H1 (cell line): ENCODE data around the gene CDC42BPB. TPM values are rescaled to one million over a fixed set of nuclear protein-coding genes. Genes with fewer than 3 reads are reported as not detected.

Source experiments
- CTCF ChIA-PET: fragments of 300-600 bp; sonication (Branson Sonifier 250); formaldehyde crosslinking; loops from one replicate; lab custom pipeline; 2021; ENCODE audit not compliant: partially characterized antibody; lab: Charles Lee
- POLR2A ChIA-PET: fragments of 300-600 bp; sonication (Branson Sonifier 250); formaldehyde crosslinking; loops from one replicate; lab custom pipeline; 2021; ENCODE audit warnings: inconsistent platforms; ENCODE audit not compliant: partially characterized antibody; lab: Charles Lee
- DNase-seq, 2 experiments: peaks; one replicate each; pipeline versions ENCODE4 v3.0.0 to v3.0.0-alpha.2; 2010 to 2022; ENCODE audit warnings: low spot score in 2 of 2, low read depth in 1 of 2, mixed read lengths in 1 of 2
- FAIRE-seq: peaks from 2 replicates; lab custom pipeline; 2011; peaks lifted over from hg19 to GRCh38; lab: Jason Lieb, UNC
- H2AFZ ChIP-seq: 2 replicates; pipeline ENCODE4 v1.8.1; 2012; ENCODE audit warnings: low read length, inconsistent platforms
- H2AK5ac ChIP-seq: 2 replicates; pipeline ENCODE4 v1.6.1; 2013; ENCODE audit warnings: low read depth, low read length
- H2BK120ac ChIP-seq: replicated peaks from 2 replicates; pipeline ENCODE3; 2013; ENCODE audit warnings: low read depth, low read length, inconsistent platforms
- H2BK12ac ChIP-seq: 2 replicates; pipeline ENCODE4 v1.6.1; 2013; ENCODE audit warnings: low read depth, low read length
- H2BK15ac ChIP-seq: 2 replicates; pipeline ENCODE4 v1.6.1; 2013; ENCODE audit warnings: low read length
- H2BK20ac ChIP-seq: 2 replicates; pipeline ENCODE4 v1.6.1; 2013; ENCODE audit warnings: low read length
- H2BK5ac ChIP-seq: 2 replicates; pipeline ENCODE4 v1.6.1; 2013; ENCODE audit warnings: low read depth, low read length
- H3K14ac ChIP-seq: 2 replicates; pipeline ENCODE4 v1.6.1; 2013; ENCODE audit warnings: inconsistent platforms; ENCODE audit not compliant: insufficient read length
- H3K18ac ChIP-seq: 2 replicates; pipeline ENCODE4 v1.6.1; 2013; ENCODE audit warnings: low read length; ENCODE audit errors: extremely low read depth
- H3K23ac ChIP-seq: 2 replicates; pipeline ENCODE4 v1.6.1; 2013; ENCODE audit warnings: inconsistent platforms; ENCODE audit not compliant: insufficient read length
- H3K23me2 ChIP-seq: 2 replicates; pipeline ENCODE4 v1.6.1; 2013; ENCODE audit warnings: low read depth, low read length
- H3K27ac ChIP-seq: 2 replicates; pipeline ENCODE4 v1.6.1; 2011; ENCODE audit warnings: low read depth, low read length, inconsistent platforms
- H3K27me3 ChIP-seq, 4 experiments: replicated peaks in 1 of 4; 1 replicate in 1 of 4; 2 replicates in 3 of 4; pipeline versions ENCODE4 v1.6.1 to v1.8.1; 2011 to 2013; ENCODE audit warnings: low read length in 3 of 4, mild to moderate bottlenecking in 3 of 4, inconsistent platforms in 2 of 4, mixed read lengths in 2 of 4, moderate library complexity in 1 of 4; ENCODE audit not compliant: control insufficient read depth in 3 of 4, insufficient read depth in 3 of 4; ENCODE audit errors: extremely low read depth in 1 of 4
- H3K36me3 ChIP-seq, 4 experiments: 2 replicates each; pipeline versions ENCODE4 v1.6.1 to v1.8.1; 2011 to 2013; ENCODE audit warnings: mild to moderate bottlenecking in 4 of 4, low read length in 3 of 4, moderate library complexity in 2 of 4, control low read depth in 1 of 4, inconsistent platforms in 1 of 4; ENCODE audit not compliant: insufficient read depth in 4 of 4, control insufficient read depth in 2 of 4
- H3K4ac ChIP-seq: replicated peaks from 2 replicates; pipeline ENCODE3; 2013; ENCODE audit warnings: low read length, low read depth, mixed read lengths, inconsistent platforms; ENCODE audit not compliant: insufficient read length
- H3K4me1 ChIP-seq, 4 experiments: replicated peaks in 1 of 4; 1 replicate in 1 of 4; 2 replicates in 3 of 4; pipeline versions ENCODE4 v1.6.1 to v1.8.1; 2011 to 2013; ENCODE audit warnings: low read length in 3 of 4, inconsistent platforms in 2 of 4, mixed read lengths in 1 of 4; ENCODE audit not compliant: insufficient read depth in 4 of 4, control insufficient read depth in 3 of 4
- H3K4me2 ChIP-seq, 2 experiments: 2 replicates each; pipeline versions ENCODE4 v1.6.1 to v1.8.1; 2011 to 2013; ENCODE audit warnings: low read depth in 2 of 2, low read length in 2 of 2, control low read depth in 1 of 2, inconsistent platforms in 1 of 2, mild to moderate bottlenecking in 1 of 2; ENCODE audit not compliant: insufficient read depth in 1 of 2
- H3K4me3 ChIP-seq, 4 experiments: fragments of 200-600, 300-600 bp in 1 of 4; sonication (generic), shearing (Covaris generic), sonication (Bioruptor Twin) in 1 of 4; 2 replicates each; pipeline versions ENCODE4 v1.5.1 to v1.8.1; 2011 to 2016; ENCODE audit warnings: low read length in 4 of 4, low read depth in 3 of 4, control low read depth in 2 of 4, inconsistent platforms in 2 of 4, mild to moderate bottlenecking in 2 of 4, mixed read lengths in 1 of 4, moderate library complexity in 1 of 4; ENCODE audit not compliant: insufficient read depth in 2 of 4; ENCODE audit errors: extremely low read depth in 1 of 4
- H3K56ac ChIP-seq: replicated peaks from 2 replicates; pipeline ENCODE3; 2013; ENCODE audit warnings: low read depth, mild to moderate bottlenecking, mixed read lengths, low read length, inconsistent platforms; ENCODE audit not compliant: insufficient read length
- H3K79me1 ChIP-seq: 2 replicates; pipeline ENCODE4 v1.6.1; 2013; ENCODE audit warnings: low read depth, low read length, control low read depth
- H3K79me2 ChIP-seq, 2 experiments: 2 replicates each; pipeline versions ENCODE4 v1.6.1 to v1.8.1; 2012 to 2013; ENCODE audit warnings: low read length in 2 of 2, mild to moderate bottlenecking in 2 of 2, inconsistent platforms in 1 of 2; ENCODE audit not compliant: insufficient read depth in 2 of 2, control insufficient read depth in 1 of 2
- H3K9ac ChIP-seq, 4 experiments: replicated peaks in 1 of 4; 1 replicate in 1 of 4; 2 replicates in 3 of 4; pipeline versions ENCODE4 v1.6.1 to v1.8.1; 2011 to 2013; ENCODE audit warnings: low read depth in 3 of 4, low read length in 3 of 4, control low read depth in 2 of 4, mild to moderate bottlenecking in 2 of 4, moderate library complexity in 2 of 4, inconsistent platforms in 1 of 4; ENCODE audit errors: extremely low read depth in 1 of 4
- H3K9me3 ChIP-seq, 2 experiments: 2 replicates each; pipeline versions ENCODE4 v1.6.1 to v1.8.1; 2012 to 2013; ENCODE audit warnings: mild to moderate bottlenecking in 2 of 2, moderate library complexity in 2 of 2, control low read depth in 1 of 2, inconsistent platforms in 1 of 2, low read depth in 1 of 2, low read length in 1 of 2, mixed read lengths in 1 of 2; ENCODE audit not compliant: insufficient read depth in 2 of 2
- H4K20me1 ChIP-seq, 2 experiments: replicated peaks in 1 of 2; 2 replicates each; pipeline versions ENCODE3 to v1.8.1; 2011 to 2013; ENCODE audit warnings: inconsistent platforms in 2 of 2, low read length in 2 of 2, mild to moderate bottlenecking in 1 of 2; ENCODE audit not compliant: insufficient read depth in 2 of 2, control insufficient read depth in 1 of 2
- H4K5ac ChIP-seq: 2 replicates; pipeline ENCODE4 v1.6.1; 2013; ENCODE audit warnings: low read length, low read depth, mixed read lengths, inconsistent platforms; ENCODE audit not compliant: insufficient read length
- H4K8ac ChIP-seq: 2 replicates; pipeline ENCODE4 v1.8.0; 2013; ENCODE audit warnings: mild to moderate bottlenecking, moderate library complexity, low read length, inconsistent platforms; ENCODE audit not compliant: insufficient read depth; ENCODE audit errors: extremely low read depth
- H4K91ac ChIP-seq: replicated peaks from 2 replicates; pipeline ENCODE3; 2013; ENCODE audit warnings: low read length, mixed read lengths, inconsistent platforms; ENCODE audit not compliant: insufficient read length
- CHD1 ChIP-seq: IDR thresholded peaks from 2 replicates; pipeline ENCODE4 v1.6.1; 2012; ENCODE audit warnings: low read depth, low read length, improper control_type of control experiment
- CTBP2 ChIP-seq: IDR thresholded peaks from 2 replicates; pipeline ENCODE4 v1.7.0; 2011; ENCODE audit warnings: borderline replicate concordance, mild to moderate bottlenecking, moderate library complexity, mixed read lengths, low read length; ENCODE audit not compliant: insufficient read depth, insufficient read length
- EGR1 ChIP-seq: IDR thresholded peaks from 2 replicates; pipeline ENCODE4 v1.6.1; 2011; ENCODE audit warnings: low read depth, low read length, borderline replicate concordance
- RNF2 ChIP-seq: fragments of 200-900, 300-1000 bp; sonication (generic); IDR thresholded peaks from 2 replicates; pipeline ENCODE4 v1.7.1; 2016; ENCODE audit warnings: borderline replicate concordance, low read depth, mild to moderate bottlenecking, antibody characterized with exemption, low read length; ENCODE audit not compliant: poor library complexity, severe bottlenecking; ENCODE audit errors: missing control alignments
- SIX5 ChIP-seq: IDR thresholded peaks from 2 replicates; pipeline ENCODE4 v1.6.1; 2011; ENCODE audit warnings: mild to moderate bottlenecking, low read depth, low read length
- WGBS, 2 experiments: shearing (Covaris generic) in 1 of 2; methylation state at CpG; one replicate each; pipeline versions ENCODE4 v1.1.6 to v1.1.7; 2013 to 2015; ENCODE audit warnings: low lambda C conversion rate in 2 of 2, mixed read lengths in 2 of 2, inconsistent platforms in 1 of 2, low coverage in 1 of 2, missing lambda C conversion rate in 1 of 2; ENCODE audit not compliant: insufficient replicate concordance in 2 of 2, insufficient coverage in 1 of 2, insufficient read length in 1 of 2; ENCODE audit errors: extremely low coverage in 1 of 2, missing lambda C conversion rate in 1 of 2; 5-methylcytosine and 5-hydroxymethylcytosine counted together
- polyA plus RNA-seq, 7 experiments: library from polyadenylated mRNA; depleted of rRNA in 3 of 7; stranded (reverse) in 5 of 7; unstranded in 2 of 7; fragments of >200 nt in 5 of 7; fragments of 200-250 nt in 2 of 7; gene quantifications; 1 replicate in 5 of 7; 2 replicates in 1 of 7; 4 replicates in 1 of 7; pipeline versions ENCODE4 v1.2.1 to v1.2.3, GENCODE V29; 2011 to 2013; ENCODE audit warnings: missing spikeins in 2 of 7, mixed read lengths in 2 of 7
- total RNA-seq: library from RNA; stranded (reverse); fragmentation: NEBNext Ultra II Directional; extraction: Animal tissue kit (Norgen Biotek cat#: 25700); gene quantifications from 2 replicates; pipeline ENCODE4 v1.2.1, GENCODE V29; 2021

CDC42BPB gene
- total and polyA plus RNA-seq, 2 of the 8 experiments (the other 6 are each of a cell fraction or from before 2014, with no cell fraction given) = 51.2 to 88.2 TPM

GRCh38 chr14:103007555-103007954 is 49.8 kb downstream of the CDC42BPB start:
- peaks cover 6 to 13% of the 10 kb centered on the region in 2 experiments for H4K20me1 ChIP-seq
- H3K23me2 ChIP-seq = no peaks in the 10 kb centered on the region
- no peak overlapping the region for H2BK120ac ChIP-seq
- H3K4me3 ChIP-seq = no peak overlapping the region
- ChIA-PET CTCF (no interaction called here), POLR2A (no interaction called here)
- H3K27ac ChIP-seq = no peak overlapping the region
- H4K8ac ChIP-seq = no peak overlapping the region
- 88% methylated on average over 14 of the region's 14 CpGs; no CpG with 5 or more reads in 1 of the 2 experiments for WGBS, 2 experiments
- no peak overlapping the region for H3K18ac ChIP-seq
- H4K5ac ChIP-seq = no peak overlapping the region
- H2AFZ ChIP-seq = no peak overlapping the region
- H3K79me1 ChIP-seq = peaks cover 13% of the 10 kb centered on the region
- FAIRE-seq (no peak), DNase-seq (no peak)
- H2BK12ac ChIP-seq = no peak overlapping the region
- H3K9me3 ChIP-seq = no peaks in the 10 kb centered on the region
- H3K27me3 ChIP-seq = no peaks in the 10 kb centered on the region
- no peak overlapping the region for H3K9ac ChIP-seq
- H2BK20ac ChIP-seq = no peak overlapping the region
- H3K23ac ChIP-seq = no peak overlapping the region
- H2AK5ac ChIP-seq = no peak overlapping the region
- no peak overlapping the region for H2BK5ac ChIP-seq
- no peak overlapping the region for H3K56ac ChIP-seq
- no peak overlapping the region for H2BK15ac ChIP-seq
- no peak overlapping the region for H3K14ac ChIP-seq
- H3K36me3 ChIP-seq = peaks cover 0 to 10% (median 6%) of the 10 kb centered on the region in 4 experiments; a peak in 4 of 8 replicates
- no peak overlapping the region for H4K91ac ChIP-seq
- H3K79me2 ChIP-seq = peaks cover 0 to 8% of the 10 kb centered on the region in 2 experiments; a peak in 2 of 4 replicates
- H3K4me1 ChIP-seq = no peaks in the 10 kb centered on the region
- H3K4me2 ChIP-seq = no peak overlapping the region
- no peak overlapping the region for H3K4ac ChIP-seq
- TF ChIP-seq RNF2 (no peak), CHD1 (no peak), EGR1 (no peak), SIX5 (no peak), CTBP2 (no peak)
